ENCODE results near the gene ZNF575.
"Not testable (repeated sequence)": the region's sequence is repeated elsewhere in the genome, so short reads cannot be mapped to it uniquely, and the experiment has no call there.

The ZNF575 gene

GRCh38 chr19:43538922-43539321, 5.9 kb downstream of the ZNF575 start:
- no peak for DNase-seq (ENCODE audit: low spot score)
- TF ChIP-seq CTCF (IDR thresholded peaks at IDR 0.05; ENCODE audit: extremely low read depth, missing control alignments) = no peak

- DNase-seq (ENCODE audit: low spot score) = no peak
- no peak for TF ChIP-seq CTCF (IDR thresholded peaks at IDR 0.05; ENCODE audit: extremely low read depth, missing control alignments)
Measured at GRCh38 chr19:43540381-43540780, 7.4 kb downstream of the ZNF575 start.

- no peak for TF ChIP-seq CTCF (IDR thresholded peaks at IDR 0.05; ENCODE audit: extremely low read depth, missing control alignments)
- DNase-seq (ENCODE audit: low spot score) = no peak
Measured at GRCh38 chr19:43541920-43542650, 9.1 kb downstream of the ZNF575 start.

- no peak for TF ChIP-seq CTCF (IDR thresholded peaks at IDR 0.05; ENCODE audit: extremely low read depth, missing control alignments)
- no peak for DNase-seq (ENCODE audit: low spot score)
Measured at GRCh38 chr19:43544077-43544476, 11.1 kb downstream of the ZNF575 start.

- TF ChIP-seq CTCF (IDR thresholded peaks at IDR 0.05; ENCODE audit: extremely low read depth, missing control alignments) = no peak
Measured at GRCh38 chr19:43545276-43545675, 12.3 kb downstream of the ZNF575 start.

GRCh38 chr19:43545981-43546380, 13.0 kb downstream of the ZNF575 start:
- no peak for TF ChIP-seq CTCF (IDR thresholded peaks at IDR 0.05; ENCODE audit: extremely low read depth, missing control alignments)

More at GRCh38 chr19:43545276-43545675, 12.3 kb downstream of the ZNF575 start:
- no peak for DNase-seq (ENCODE audit: low spot score)

GRCh38 chr19:43546581-43546980, 13.6 kb downstream of the ZNF575 start:
- DNase-seq (ENCODE audit: low spot score) = no peak
- no peak for TF ChIP-seq CTCF (IDR thresholded peaks at IDR 0.05; ENCODE audit: extremely low read depth, missing control alignments)

More at GRCh38 chr19:43545981-43546380, 13.0 kb downstream of the ZNF575 start:
- DNase-seq (ENCODE audit: low spot score) = no peak

- DNase-seq (ENCODE audit: low spot score) = not testable (repeated sequence)
Measured at GRCh38 chr19:43547926-43548325, 14.9 kb downstream of the ZNF575 start.

All from GM20000 (cell line).